DOHH2 (cell line): Measurements from ENCODE around the gene TMEM154.

Experiments
- H3F3A ChIP-seq: fragments of 200-600 bp; sonication (generic), shearing (Covaris generic); 2 replicates; pipeline ENCODE4 v1.6.0; 2016; ENCODE audit warnings: antibody characterized with exemption, mild to moderate bottlenecking; ENCODE audit not compliant: control insufficient read depth, insufficient read depth
- H3K27ac ChIP-seq: fragments of 200-600 bp; sonication (generic); 2 replicates; pipeline ENCODE4 v1.5.1; 2014; ENCODE audit warnings: low read depth, mild to moderate bottlenecking, low read length, moderate library complexity
- H3K27me3 ChIP-seq: fragments of 200-600 bp; sonication (generic); 2 replicates; pipeline ENCODE4 v1.6.1; 2014; ENCODE audit warnings: mild to moderate bottlenecking, low read length, mixed read lengths; ENCODE audit not compliant: control insufficient read depth
- H3K36me3 ChIP-seq: fragments of 200-600 bp; sonication (generic); 2 replicates; pipeline ENCODE4 v1.6.1; 2014; ENCODE audit warnings: mild to moderate bottlenecking, low read length, moderate library complexity, mixed read lengths; ENCODE audit not compliant: control insufficient read depth
- H3K4me1 ChIP-seq: fragments of 200-600 bp; sonication (generic); 2 replicates; pipeline ENCODE4 v1.6.1; 2014; ENCODE audit warnings: mild to moderate bottlenecking, low read length, mixed read lengths; ENCODE audit not compliant: control insufficient read depth
- H3K4me2 ChIP-seq: fragments of 200-600 bp; sonication (generic); 2 replicates; pipeline ENCODE4 v1.6.0; 2014; ENCODE audit warnings: mild to moderate bottlenecking, low read length, moderate library complexity
- H3K4me3 ChIP-seq: fragments of 200-600 bp; sonication (generic); 2 replicates; pipeline ENCODE4 v1.5.1; 2014; ENCODE audit warnings: mild to moderate bottlenecking, low read length, mixed read lengths
- H3K79me2 ChIP-seq: fragments of 200-600 bp; sonication (generic); 2 replicates; pipeline ENCODE4 v1.6.1; 2014; ENCODE audit warnings: mild to moderate bottlenecking, low read length, mixed read lengths; ENCODE audit not compliant: control insufficient read depth
- H3K9me2 ChIP-seq: fragments of 200-600 bp; sonication (generic); replicated peaks from 2 replicates; pipeline ENCODE4 v1.6.1; 2014; ENCODE audit warnings: mild to moderate bottlenecking, low read length, mixed read lengths; ENCODE audit not compliant: control insufficient read depth
- H3K9me3 ChIP-seq: fragments of 200-600 bp; sonication (generic); 2 replicates; pipeline ENCODE4 v1.6.1; 2014; ENCODE audit warnings: antibody characterized with exemption, low read length, mixed read lengths; ENCODE audit not compliant: control insufficient read depth, insufficient read depth
- H4K20me1 ChIP-seq: fragments of 200-600 bp; sonication (generic); 2 replicates; pipeline ENCODE4 v1.6.0; 2014; ENCODE audit warnings: low read depth, mild to moderate bottlenecking, antibody characterized with exemption, low read length, moderate library complexity; ENCODE audit not compliant: control insufficient read depth, insufficient read depth
- CTCF ChIP-seq: fragments of 200-600 bp; sonication (generic); IDR thresholded peaks from one replicate; pipeline ENCODE4 v1.5.1; 2014; ENCODE audit warnings: antibody characterized with exemption, mild to moderate bottlenecking, low read depth, low read length; ENCODE audit not compliant: poor library complexity, severe bottlenecking
- EZH2phosphoT487 ChIP-seq: fragments of 200-600 bp; sonication (generic); IDR thresholded peaks from 2 replicates; pipeline ENCODE4 v1.6.1; 2017; ENCODE audit warnings: borderline replicate concordance, mild to moderate bottlenecking, antibody characterized with exemption, low read length, moderate library complexity, mixed read lengths

The TMEM154 gene

GRCh38 chr4:152591876-152592275, 87.9 kb downstream of the TMEM154 start:
- peak overlapping the region; percentile 38 for H3K4me2 ChIP-seq

GRCh38 chr4:152591396-152591795, 88.4 kb downstream of the TMEM154 start:
- Histone ChIP-seq H3K27me3 (no peaks in the 10 kb centered on the region; the same call in 1 of the 2 replicates), H3K9me3 (no peaks in the 10 kb centered on the region), H3K9me2 (no peaks in the 10 kb centered on the region), H3K4me1 (peaks cover 18% of the 10 kb centered on the region), H3F3A (no peaks in the 10 kb centered on the region), H3K79me2 (no peaks in the 10 kb centered on the region), H3K36me3 (no peaks in the 10 kb centered on the region), H4K20me1 (no peaks in the 10 kb centered on the region), H3K27ac (no peak overlapping the region), H3K4me3 (peak overlapping the region; percentile 23; the same call in 1 of the 2 replicates), H3K4me2 (peak overlapping the region; percentile 38)
- TF ChIP-seq EZH2phosphoT487 (no peak), CTCF (no peak)

More at GRCh38 chr4:152591876-152592275, 87.9 kb downstream of the TMEM154 start:
- no peak for TF ChIP-seq EZH2phosphoT487
- TF ChIP-seq CTCF = no peak
- H3K36me3 ChIP-seq = no peaks in the 10 kb centered on the region
- no peaks in the 10 kb centered on the region for H4K20me1 ChIP-seq
- H3K9me2 ChIP-seq = no peaks in the 10 kb centered on the region
- H3K27ac ChIP-seq = no peak overlapping the region
- no peaks in the 10 kb centered on the region for H3K9me3 ChIP-seq
- H3F3A ChIP-seq = no peaks in the 10 kb centered on the region
- H3K79me2 ChIP-seq = no peaks in the 10 kb centered on the region
- no peak overlapping the region; the same call in 1 of the 2 replicates for H3K4me3 ChIP-seq
- H3K4me1 ChIP-seq = peaks cover 18% of the 10 kb centered on the region
- no peaks in the 10 kb centered on the region; the same call in 1 of the 2 replicates for H3K27me3 ChIP-seq

GRCh38 chr4:152590179-152591031, 89.4 kb downstream of the TMEM154 start:
- Histone ChIP-seq H3K27ac (no peak overlapping the region), H3F3A (no peaks in the 10 kb centered on the region), H3K4me2 (no peak overlapping the region), H4K20me1 (no peaks in the 10 kb centered on the region), H3K4me3 (no peak overlapping the region), H3K79me2 (no peaks in the 10 kb centered on the region), H3K36me3 (no peaks in the 10 kb centered on the region), H3K9me2 (no peaks in the 10 kb centered on the region), H3K9me3 (no peaks in the 10 kb centered on the region), H3K27me3 (no peaks in the 10 kb centered on the region; the same call in 1 of the 2 replicates), H3K4me1 (peaks cover 13% of the 10 kb centered on the region)
- TF ChIP-seq CTCF (no peak), EZH2phosphoT487 (no peak)
